BLaER1 treated with 17β-estradiol and CSF1 and Interleukin-3, amounts not matched to agents 10 nM and 100 nM (cell line): ENCODE data around the gene MAPKAPK2.

Source experiments
- H3K27ac ChIP-seq, 11 experiments: shearing (Covaris generic); formaldehyde crosslinking; 2 replicates each; pipeline ENCODE4 v1.8.1; 2022
- H3K27me3 ChIP-seq, 11 experiments: shearing (Covaris generic); formaldehyde crosslinking; 2 replicates each; pipeline ENCODE4 v1.8.1; 2022
- H3K36me3 ChIP-seq, 11 experiments: shearing (Covaris generic); formaldehyde crosslinking; 2 replicates each; pipeline ENCODE4 v1.8.1; 2022
- H3K4me1 ChIP-seq, 10 experiments: shearing (Covaris generic); formaldehyde crosslinking; 2 replicates each; pipeline ENCODE4 v1.8.1; 2022
- H3K4me2 ChIP-seq, 11 experiments: shearing (Covaris generic); formaldehyde crosslinking; 2 replicates each; pipeline ENCODE4 v1.8.1; 2022
- H3K4me3 ChIP-seq, 10 experiments: shearing (Covaris generic); formaldehyde crosslinking; 2 replicates each; pipeline ENCODE4 v1.8.1; 2022
- H3K9ac ChIP-seq, 11 experiments: shearing (Covaris generic); formaldehyde crosslinking; 2 replicates each; pipeline ENCODE4 v1.8.1; 2022
- H3K9me3 ChIP-seq, 11 experiments: shearing (Covaris generic); formaldehyde crosslinking; replicated peaks in 1 of 11; 2 replicates each; pipeline ENCODE4 v1.8.1; 2022
- H4K20me1 ChIP-seq, 11 experiments: shearing (Covaris generic); formaldehyde crosslinking; 2 replicates each; pipeline ENCODE4 v1.8.1; 2022
- Cebpa-rat ChIP-seq, 11 experiments: shearing (Covaris generic); IDR thresholded peaks; 2 replicates each; pipeline ENCODE4 v1.8.1; 2022

Gene MAPKAPK2

DNA sequence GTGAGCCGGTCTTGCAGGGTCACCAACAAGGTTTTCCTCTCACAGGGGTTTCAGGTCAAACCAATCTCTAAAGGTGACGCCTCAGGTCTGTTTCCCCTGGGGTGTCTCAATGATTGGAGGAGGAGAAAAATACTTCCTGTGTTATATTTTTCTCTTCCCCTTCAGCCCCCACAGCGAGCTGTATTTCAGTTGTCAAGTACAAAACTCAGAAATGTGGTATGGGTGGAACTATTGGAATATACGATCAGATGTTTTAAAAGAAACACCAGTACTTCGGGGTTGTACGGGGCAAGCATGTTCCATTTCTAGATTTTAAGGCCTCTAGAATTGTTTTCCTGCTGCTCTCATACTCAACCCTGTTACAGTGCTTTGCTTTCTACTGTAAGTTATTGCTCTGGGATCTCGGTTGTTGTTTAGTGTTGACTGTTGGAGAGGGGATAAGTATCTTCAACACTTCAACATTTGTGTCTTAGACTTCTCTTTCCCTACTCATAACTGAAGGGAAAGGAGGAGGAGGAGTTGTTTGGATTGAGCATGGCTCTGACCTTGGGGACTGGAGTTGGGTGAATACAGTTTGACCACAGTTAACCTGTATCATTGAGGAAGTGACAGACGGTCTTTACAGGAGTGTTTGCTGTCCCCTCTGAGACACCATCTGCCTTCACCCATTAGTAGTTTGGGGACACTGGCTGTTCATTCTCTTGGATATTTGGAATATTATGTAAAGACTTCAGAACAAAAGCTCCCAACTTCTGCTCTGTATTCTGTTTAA is 2.0 kb downstream of the MAPKAPK2 start:
- H3K36me3 ChIP-seq, result peaks cover 0 to 35% (median 20%) of the 10 kb centered on the region in 11 experiments; a peak in 13 of 22 replicates
- H3K9ac ChIP-seq, result peak overlapping the region; percentile 89 to 97 (median 94)
- H3K27ac ChIP-seq, result peak overlapping the region; percentile 78 to 96 (median 93)
- H3K4me2 ChIP-seq, result peak overlapping the region; percentile 82 to 98 (median 93)
- peaks cover 56 to 81% (median 68%) of the 10 kb centered on the region in 11 experiments for H4K20me1 ChIP-seq
- H3K4me1 ChIP-seq, result peaks cover 74 to 80% (median 79%) of the 10 kb centered on the region in 10 experiments
- H3K9me3 ChIP-seq, result no peaks in the 10 kb centered on the region
- H3K4me3 ChIP-seq, result peak overlapping the region; percentile 69 to 97 (median 88)
- no peak for TF ChIP-seq Cebpa-rat (IDR thresholded peaks at IDR 0.05)
- H3K27me3 ChIP-seq, result peaks cover 0 to 28% (median 0%) of the 10 kb centered on the region in 11 experiments; a peak in 8 of 22 replicates

DNA sequence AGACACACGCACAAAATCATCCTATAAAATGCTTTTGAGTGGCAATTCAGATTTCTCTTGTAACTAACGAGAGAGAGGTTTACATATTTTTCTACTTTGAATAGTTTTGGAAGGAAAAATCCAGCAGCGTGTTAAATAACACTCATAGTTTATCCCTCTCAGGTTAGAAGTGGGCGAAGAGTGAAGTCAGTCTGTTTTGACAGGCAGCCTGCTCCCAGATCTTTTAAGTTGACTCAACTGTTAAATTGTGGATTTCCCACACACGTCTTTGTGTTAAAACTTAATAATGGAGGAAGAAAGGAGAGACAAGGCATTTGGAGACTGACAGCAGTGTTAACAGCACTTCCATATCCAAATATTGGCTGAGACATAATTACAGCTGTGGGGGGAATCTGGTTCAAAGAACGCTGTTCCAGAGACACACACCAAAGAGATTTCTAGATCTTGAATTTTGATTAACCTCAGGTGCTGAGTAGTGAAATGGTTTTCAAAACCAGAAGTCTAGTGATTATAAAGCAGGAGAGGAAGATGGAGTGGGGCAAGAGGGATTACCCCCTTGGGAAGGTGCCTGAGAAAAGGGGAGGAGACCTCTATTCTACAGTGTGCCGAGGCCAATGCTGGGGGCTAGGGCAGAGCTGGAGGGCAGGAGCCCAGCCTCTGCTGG is 2.7 kb downstream of the MAPKAPK2 start:
- Histone ChIP-seq H3K27ac (peak overlapping the region in 9 of 11 experiments; percentile 89 to 96 (median 93); a peak in 17 of 22 replicates), H3K9ac (peak overlapping the region; percentile 89 to 97 (median 94); a peak in 21 of 22 replicates), H3K4me2 (peak overlapping the region; percentile 82 to 98 (median 93)), H3K9me3 (no peaks in the 10 kb centered on the region), H3K4me3 (peak overlapping the region; percentile 69 to 97 (median 88)), H3K36me3 (peaks cover 0 to 36% (median 20%) of the 10 kb centered on the region in 11 experiments; a peak in 13 of 22 replicates), H4K20me1 (peaks cover 63 to 88% (median 75%) of the 10 kb centered on the region in 11 experiments), H3K4me1 (peaks cover 77 to 80% (median 79%) of the 10 kb centered on the region in 10 experiments), H3K27me3 (peaks cover 0 to 21% (median 0%) of the 10 kb centered on the region in 11 experiments; a peak in 8 of 22 replicates)
- no peak for TF ChIP-seq Cebpa-rat (IDR thresholded peaks at IDR 0.05)

DNA sequence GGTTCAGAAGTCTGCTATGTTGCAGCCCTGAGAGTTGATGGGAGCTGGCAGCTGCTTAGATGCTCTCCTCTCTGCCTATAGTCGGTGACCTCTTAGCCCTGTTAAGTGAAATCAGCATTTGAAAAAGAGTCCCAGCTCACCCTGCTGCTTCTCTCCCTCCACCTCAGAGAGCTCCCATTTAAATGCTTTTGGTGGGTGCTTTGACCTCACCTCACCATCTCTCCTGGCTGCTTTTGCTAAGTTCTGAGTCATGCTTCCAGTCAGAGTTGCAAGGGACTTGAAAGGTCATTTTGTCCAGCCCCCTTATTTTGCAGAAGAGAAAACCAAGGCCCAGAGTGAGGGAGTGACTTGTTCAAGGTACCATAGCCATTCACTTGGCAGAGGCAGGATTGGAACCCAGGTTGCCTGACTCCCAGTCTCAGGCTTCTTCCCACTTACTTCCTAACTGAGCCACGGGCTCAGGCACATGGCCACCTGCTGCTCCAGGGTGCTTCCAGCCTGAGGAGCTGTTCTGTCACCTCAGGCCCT is 3.3 kb downstream of the MAPKAPK2 start:
- peaks cover 0 to 42% (median 26%) of the 10 kb centered on the region in 11 experiments; a peak in 13 of 22 replicates for H3K36me3 ChIP-seq
- H3K27ac ChIP-seq, result peak overlapping the region in 7 of 11 experiments; percentile 30 to 95 (median 92); a peak in 12 of 22 replicates
- peaks cover 69 to 88% (median 81%) of the 10 kb centered on the region in 11 experiments for H4K20me1 ChIP-seq
- peaks cover 0 to 15% (median 0%) of the 10 kb centered on the region in 11 experiments; a peak in 8 of 22 replicates for H3K27me3 ChIP-seq
- peak overlapping the region; percentile 27 to 97 (median 94); a peak in 19 of 22 replicates for H3K9ac ChIP-seq
- peak overlapping the region in 9 of 10 experiments; percentile 77 to 97 (median 93); a peak in 16 of 20 replicates for H3K4me3 ChIP-seq
- H3K9me3 ChIP-seq, result no peaks in the 10 kb centered on the region
- peaks cover 77 to 80% (median 79%) of the 10 kb centered on the region in 10 experiments for H3K4me1 ChIP-seq
- no peak for TF ChIP-seq Cebpa-rat (IDR thresholded peaks at IDR 0.05)
- H3K4me2 ChIP-seq, result peak overlapping the region; percentile 82 to 98 (median 93)

DNA sequence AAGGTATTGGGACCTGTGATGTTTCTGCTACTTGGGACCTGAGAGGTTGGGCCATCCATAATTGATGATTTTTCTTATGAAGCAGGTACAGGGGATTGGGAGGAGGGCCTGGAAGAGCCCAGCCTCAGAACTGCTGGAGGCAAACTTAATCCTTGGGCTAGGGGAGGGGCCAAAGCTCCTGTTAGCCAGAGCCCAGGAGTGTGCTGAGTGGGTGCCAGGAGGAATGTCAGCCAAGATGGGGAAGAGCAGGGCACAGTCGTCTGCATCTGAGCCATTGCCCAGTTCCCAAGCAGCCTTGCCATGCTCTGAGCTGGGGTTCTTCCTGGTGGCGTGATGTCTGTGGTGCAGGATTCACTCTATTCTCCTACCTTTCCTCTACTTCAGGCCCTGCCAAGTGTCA is 5.8 kb downstream of the MAPKAPK2 start:
- peak overlapping the region in 1 of 10 experiments; percentile 33; a peak in 2 of 20 replicates for H3K4me3 ChIP-seq
- peaks cover 87 to 90% (median 89%) of the 10 kb centered on the region in 10 experiments for H3K4me1 ChIP-seq
- H4K20me1 ChIP-seq, result peaks cover 94 to 100% (median 97%) of the 10 kb centered on the region in 11 experiments
- TF ChIP-seq Cebpa-rat (IDR thresholded peaks at IDR 0.05), result no peak
- no peaks in the 10 kb centered on the region for H3K9me3 ChIP-seq
- peak overlapping the region; percentile 82 to 98 (median 93) for H3K4me2 ChIP-seq
- H3K9ac ChIP-seq, result peak overlapping the region in 6 of 11 experiments; percentile 0 to 96 (median 39); a peak in 6 of 22 replicates
- H3K36me3 ChIP-seq, result peaks cover under 1 to 67% (median 46%) of the 10 kb centered on the region in 11 experiments; a peak in 17 of 22 replicates
- H3K27ac ChIP-seq, result peak overlapping the region in 5 of 11 experiments; percentile 3 to 44 (median 23); a peak in 7 of 22 replicates
- H3K27me3 ChIP-seq, result no peaks in the 10 kb centered on the region

DNA sequence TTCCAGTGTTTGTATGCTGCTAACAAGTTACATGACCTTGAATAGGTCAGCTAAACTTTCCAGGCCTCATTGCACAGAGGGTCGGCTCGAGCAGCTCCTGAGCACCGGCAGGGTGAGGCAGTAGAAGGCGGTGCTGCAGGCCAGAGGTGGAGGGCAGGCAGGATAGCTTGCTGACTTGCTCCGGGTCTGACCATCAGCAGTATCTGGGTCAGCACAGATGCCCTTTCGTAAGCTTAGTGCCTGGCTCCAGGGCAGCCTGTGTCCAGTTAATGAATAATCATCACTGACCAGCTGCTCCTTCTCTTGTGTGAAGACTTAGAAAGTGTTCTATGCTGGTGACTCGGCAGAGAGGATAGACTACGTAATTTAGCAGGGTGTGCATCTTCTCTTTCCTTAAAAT is 6.9 kb downstream of the MAPKAPK2 start:
- no peak for TF ChIP-seq Cebpa-rat (IDR thresholded peaks at IDR 0.05)
- Histone ChIP-seq H3K36me3 (peaks cover 5 to 78% (median 57%) of the 10 kb centered on the region in 11 experiments; a peak in 20 of 22 replicates), H3K27me3 (no peaks in the 10 kb centered on the region), H4K20me1 (peaks cover 95 to 100% (median 100%) of the 10 kb centered on the region in 11 experiments), H3K4me3 (peak overlapping the region in 1 of 10 experiments; percentile 40; a peak in 2 of 20 replicates), H3K9ac (peak overlapping the region in 8 of 11 experiments; percentile 5 to 70 (median 56); a peak in 10 of 22 replicates), H3K4me1 (peaks cover 98 to 100% (median 99%) of the 10 kb centered on the region in 10 experiments), H3K4me2 (peak overlapping the region; percentile 65 to 98 (median 97)), H3K27ac (peak overlapping the region in 8 of 11 experiments; percentile 7 to 68 (median 54); a peak in 10 of 22 replicates), H3K9me3 (no peaks in the 10 kb centered on the region)

DNA sequence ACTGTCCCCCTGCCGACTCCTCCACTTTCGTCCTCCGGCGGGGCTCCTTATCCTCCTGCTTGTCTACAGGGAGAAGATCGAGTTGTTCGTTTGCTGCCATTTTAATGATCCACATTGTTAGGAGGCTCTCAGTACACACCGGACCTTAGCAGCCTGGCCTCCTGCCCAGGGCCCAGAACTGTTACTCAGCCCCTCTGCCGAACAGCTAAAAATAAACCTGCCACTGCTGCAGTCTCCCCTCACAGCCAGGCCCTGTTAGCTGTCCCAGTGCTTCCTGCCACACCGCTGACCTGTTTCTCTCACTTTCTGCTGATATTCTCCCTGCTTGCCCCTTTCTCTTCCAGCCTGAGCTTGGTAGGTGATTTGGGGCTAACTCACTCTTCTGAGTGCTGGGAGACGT is 8.3 kb downstream of the MAPKAPK2 start:
- TF ChIP-seq Cebpa-rat (IDR thresholded peaks at IDR 0.05), result no peak
- Histone ChIP-seq H3K9me3 (peaks cover 0 to 9% (median 0%) of the 10 kb centered on the region in 11 experiments; a peak in 3 of 22 replicates), H3K4me2 (peak overlapping the region; percentile 65 to 98 (median 97)), H3K27me3 (no peaks in the 10 kb centered on the region), H3K9ac (peak overlapping the region; percentile 19 to 70 (median 52); a peak in 18 of 22 replicates), H3K4me1 (peaks cover 99 to 100% (median 99%) of the 10 kb centered on the region in 10 experiments), H3K27ac (peak overlapping the region in 9 of 11 experiments; percentile 9 to 68 (median 52); a peak in 18 of 22 replicates), H3K4me3 (peak overlapping the region in 8 of 10 experiments; percentile 2 to 43 (median 36); a peak in 14 of 20 replicates), H4K20me1 (peaks cover 83 to 100% (median 99%) of the 10 kb centered on the region in 11 experiments), H3K36me3 (peaks cover 10 to 87% (median 71%) of the 10 kb centered on the region in 11 experiments; a peak in 21 of 22 replicates)

DNA sequence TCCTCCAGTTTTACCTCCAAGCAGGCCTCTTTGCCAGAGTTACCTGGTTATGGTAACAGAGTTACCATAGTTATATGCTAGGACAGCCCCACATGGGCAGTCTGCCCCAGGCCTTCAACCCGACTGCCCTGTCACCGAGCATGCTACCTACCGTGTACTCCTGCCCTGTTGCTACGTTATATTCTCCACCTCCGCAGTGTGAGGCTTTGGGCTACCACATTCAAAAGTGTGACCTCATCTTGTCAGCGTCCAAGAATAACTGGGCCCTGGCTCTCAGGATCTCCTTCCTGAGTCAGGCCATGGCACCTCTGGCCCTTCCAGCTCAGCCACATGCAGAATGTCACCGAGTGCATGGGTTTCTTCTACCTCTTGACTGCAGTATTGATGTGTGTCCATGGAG is 8.9 kb downstream of the MAPKAPK2 start:
- no peak for TF ChIP-seq Cebpa-rat (IDR thresholded peaks at IDR 0.05)
- peak overlapping the region in 9 of 11 experiments; percentile 24 to 70 (median 55); a peak in 15 of 22 replicates for H3K9ac ChIP-seq

More for the DNA sequence above, 8.9 kb downstream of the MAPKAPK2 start:
- H3K4me2 ChIP-seq, result peak overlapping the region; percentile 65 to 98 (median 97)
- H3K4me3 ChIP-seq, result peak overlapping the region in 7 of 10 experiments; percentile 19 to 43 (median 40); a peak in 11 of 20 replicates
- H3K9me3 ChIP-seq, result peaks cover 0 to 9% (median 0%) of the 10 kb centered on the region in 11 experiments; a peak in 3 of 22 replicates
- H3K36me3 ChIP-seq, result peaks cover 10 to 87% (median 77%) of the 10 kb centered on the region in 11 experiments; a peak in 21 of 22 replicates
- peak overlapping the region in 9 of 11 experiments; percentile 9 to 68 (median 52); a peak in 16 of 22 replicates for H3K27ac ChIP-seq
- H3K4me1 ChIP-seq, result peaks cover 99 to 100% (median 99%) of the 10 kb centered on the region in 10 experiments
- H4K20me1 ChIP-seq, result peaks cover 77 to 100% (median 98%) of the 10 kb centered on the region in 11 experiments
- H3K27me3 ChIP-seq, result no peaks in the 10 kb centered on the region
